Heart left ventricle (tissue), 13 donors: Measurements from ENCODE around the gene RTL10.

Source experiments
- POLR2A ChIP-seq, 2 donors: fragments of 450-650 bp; IDR thresholded peaks; one replicate each; pipeline ENCODE4 v1.6.1; 2017; ENCODE audit warnings: antibody characterized with exemption in 2 of 2, mild to moderate bottlenecking in 2 of 2, moderate library complexity in 2 of 2
- TF ChIP-seq, protein P1 (sequence below), 12 donors: fragments of 200-600 bp; sonication (generic) in 4 of 12; IDR thresholded peaks; one replicate each; pipeline versions ENCODE4 v1.5.0 to v1.8.0; 2018 to 2022; ENCODE audit warnings: antibody characterized with exemption in 12 of 12, mild to moderate bottlenecking in 5 of 12
- donor health status: ischemic (EF 13 %, LVEDD 7.1; RV severe dilation, severe dysfunction).
- donor health status: DM: no; HTN: yes; CAD: no.
- donor health status: DM: no; HTN: no; CAD: no.
- donor health status: ischemic (EF 25% LVEDD 6.9; RV normal size, moderate dysfunction).
- donor health status: ischemic (EF 25% LVEDD 5.7; RV mildly dilated, moderate dysfunction).
- donor health status: ischemic (EF 35%, LVEDD 5.7; RV mildly dilated, moderate dysfunction).
- donor health status: nonischemic (EF 11% LVEDD 7.7; RV severe dilation, severe dysfunction).
- donor health status: DM: yes; HTN: yes; CAD: no.
- donor health status: PGD.
- donor health status: ischemic (EF 29% LVEDD 5.4; RV normal size, mild dysfunction).
- donor health status: nonischemic (EF 23%, LVEDD 6.1; RV moderate dilation, normal function).

DNA sequence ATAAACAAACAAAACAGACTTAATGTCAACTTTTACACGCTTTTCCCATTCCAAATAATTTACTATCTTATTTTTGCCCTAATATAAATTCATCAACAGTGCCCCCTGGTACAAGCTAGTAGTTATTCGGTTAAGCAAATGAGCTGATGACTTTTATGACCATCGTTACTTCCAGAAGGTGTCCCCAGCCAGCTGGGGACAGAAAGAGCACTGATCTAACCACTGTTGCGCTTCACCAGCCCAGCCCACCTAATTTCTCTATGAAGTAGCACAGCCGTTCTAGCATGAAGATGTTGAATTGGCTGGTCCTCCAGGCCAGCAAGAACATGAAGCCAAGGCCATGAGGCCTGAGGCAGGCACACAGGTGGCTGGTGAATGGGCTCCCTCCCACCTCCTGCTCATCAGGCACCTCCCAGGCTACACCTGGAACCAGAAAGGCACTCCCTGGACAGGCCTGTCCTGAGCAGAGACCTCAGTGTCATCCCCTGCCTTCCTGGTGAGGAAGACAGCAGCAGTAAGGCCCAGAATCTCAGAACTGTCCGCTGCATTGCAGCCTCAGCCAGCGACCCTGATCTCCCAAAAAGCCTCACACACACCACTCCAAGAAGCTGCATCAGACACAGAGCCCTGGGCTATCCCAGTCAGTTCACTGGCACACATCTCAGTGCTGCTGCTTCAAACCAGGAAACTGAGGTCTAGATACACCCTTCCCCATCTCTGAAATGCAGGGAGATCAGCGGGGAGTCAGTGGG lies 12.9 kb downstream of the RTL10 start:
- TF ChIP-seq, protein P1, sequence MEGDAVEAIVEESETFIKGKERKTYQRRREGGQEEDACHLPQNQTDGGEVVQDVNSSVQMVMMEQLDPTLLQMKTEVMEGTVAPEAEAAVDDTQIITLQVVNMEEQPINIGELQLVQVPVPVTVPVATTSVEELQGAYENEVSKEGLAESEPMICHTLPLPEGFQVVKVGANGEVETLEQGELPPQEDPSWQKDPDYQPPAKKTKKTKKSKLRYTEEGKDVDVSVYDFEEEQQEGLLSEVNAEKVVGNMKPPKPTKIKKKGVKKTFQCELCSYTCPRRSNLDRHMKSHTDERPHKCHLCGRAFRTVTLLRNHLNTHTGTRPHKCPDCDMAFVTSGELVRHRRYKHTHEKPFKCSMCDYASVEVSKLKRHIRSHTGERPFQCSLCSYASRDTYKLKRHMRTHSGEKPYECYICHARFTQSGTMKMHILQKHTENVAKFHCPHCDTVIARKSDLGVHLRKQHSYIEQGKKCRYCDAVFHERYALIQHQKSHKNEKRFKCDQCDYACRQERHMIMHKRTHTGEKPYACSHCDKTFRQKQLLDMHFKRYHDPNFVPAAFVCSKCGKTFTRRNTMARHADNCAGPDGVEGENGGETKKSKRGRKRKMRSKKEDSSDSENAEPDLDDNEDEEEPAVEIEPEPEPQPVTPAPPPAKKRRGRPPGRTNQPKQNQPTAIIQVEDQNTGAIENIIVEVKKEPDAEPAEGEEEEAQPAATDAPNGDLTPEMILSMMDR (IDR thresholded peaks at IDR 0.05): no peak
- TF ChIP-seq POLR2A (IDR thresholded peaks at IDR 0.05): no peak
